OCI-LY3 (cell line): ENCODE results near the gene PSEN1.

ENCODE experiments used
- H2AFZ ChIP-seq: fragments of 200-600, 300-600 bp; shearing (Covaris generic); 2 replicates; pipeline ENCODE4 v1.6.0; 2014; ENCODE audit warnings: antibody characterized with exemption, low read depth, low read length
- H3K27ac ChIP-seq: fragments of 200-600, 300-600 bp; sonication (generic); 2 replicates; pipeline ENCODE4 v1.5.1; 2014; ENCODE audit warnings: mild to moderate bottlenecking, low read length, moderate library complexity, mixed read lengths
- H3K27me3 ChIP-seq: fragments of 200-600, 300-600 bp; sonication (generic); 2 replicates; pipeline ENCODE4 v1.6.1; 2014; ENCODE audit warnings: low read depth, low read length, mixed read lengths
- H3K36me3 ChIP-seq: fragments of 200-600, 300-600 bp; sonication (generic); replicated peaks from 2 replicates; pipeline ENCODE3; 2014; ENCODE audit warnings: low read depth, low read length, mixed read lengths
- H3K4me1 ChIP-seq: fragments of 300-600, 200-600 bp; sonication (generic); 2 replicates; pipeline ENCODE4 v1.6.1; 2014; ENCODE audit warnings: low read length, mixed read lengths
- H3K4me2 ChIP-seq: fragments of 200-600, 300-600 bp; sonication (generic); 2 replicates; pipeline ENCODE4 v1.6.1; 2014; ENCODE audit warnings: low read length, mixed read lengths
- H3K4me3 ChIP-seq: fragments of 300-600, 200-600 bp; sonication (generic); 2 replicates; pipeline ENCODE4 v1.5.1; 2014; ENCODE audit warnings: antibody characterized with exemption, mild to moderate bottlenecking, low read length, moderate library complexity
- H3K79me2 ChIP-seq: fragments of 300-600, 200-600 bp; shearing (Covaris generic); 2 replicates; pipeline ENCODE4 v1.6.1; 2014; ENCODE audit warnings: mild to moderate bottlenecking, low read length, mixed read lengths
- H3K9ac ChIP-seq: fragments of 300-600, 200-600 bp; shearing (Covaris generic); 2 replicates; pipeline ENCODE4 v1.6.0; 2014; ENCODE audit warnings: mild to moderate bottlenecking, low read length, moderate library complexity
- H3K9me3 ChIP-seq: fragments of 200-600, 300-600 bp; shearing (Covaris generic); 2 replicates; pipeline ENCODE4 v1.6.1; 2014; ENCODE audit warnings: low read length, mixed read lengths; ENCODE audit not compliant: insufficient read depth
- H4K20me1 ChIP-seq: fragments of 200-600, 300-600 bp; sonication (generic); 2 replicates; pipeline ENCODE4 v1.6.1; 2016; ENCODE audit warnings: low read length, mixed read lengths; ENCODE audit not compliant: insufficient read depth
- CTCF ChIP-seq: fragments of 200-600, 300-600 bp; sonication (generic); IDR thresholded peaks from 2 replicates; pipeline ENCODE4 v1.5.1; 2014; ENCODE audit warnings: antibody characterized with exemption, low read length, low read depth
- EZH2phosphoT487 ChIP-seq: fragments of 200-600 bp; shearing (Covaris generic); IDR thresholded peaks from 2 replicates; pipeline ENCODE4 v1.6.1; 2018; ENCODE audit warnings: antibody characterized with exemption, mixed run types, low read depth

Gene PSEN1

GRCh38 chr14:73102806-73103497 is 33.4 kb upstream of the PSEN1 start:
- TF ChIP-seq EZH2phosphoT487, result no peak
- no peaks in the 10 kb centered on the region for H3K4me1 ChIP-seq
- H4K20me1 ChIP-seq, result no peaks in the 10 kb centered on the region
- H3K27me3 ChIP-seq, result no peaks in the 10 kb centered on the region
- peaks cover 7% of the 10 kb centered on the region for H3K79me2 ChIP-seq
- peaks cover 62% of the 10 kb centered on the region for H3K36me3 ChIP-seq
- H3K27ac ChIP-seq, result no peak overlapping the region
- no peaks in the 10 kb centered on the region; the same call in 1 of the 2 replicates for H3K9me3 ChIP-seq
- no peak overlapping the region for H3K4me3 ChIP-seq
- no peak overlapping the region for H2AFZ ChIP-seq
- no peak overlapping the region for H3K9ac ChIP-seq
- no peak overlapping the region for H3K4me2 ChIP-seq

- no peaks in the 10 kb centered on the region for H3K79me2 ChIP-seq
- H3K27ac ChIP-seq, result no peak overlapping the region
- no peak overlapping the region for H3K4me2 ChIP-seq
- H4K20me1 ChIP-seq, result no peaks in the 10 kb centered on the region
- H3K4me1 ChIP-seq, result no peaks in the 10 kb centered on the region
- H3K4me3 ChIP-seq, result no peak overlapping the region
- H2AFZ ChIP-seq, result no peak overlapping the region
- H3K9ac ChIP-seq, result no peak overlapping the region
- no peaks in the 10 kb centered on the region; the same call in 1 of the 2 replicates for H3K9me3 ChIP-seq
- TF ChIP-seq EZH2phosphoT487 (no peak), CTCF (no peak)
- H3K36me3 ChIP-seq, result peaks cover 61% of the 10 kb centered on the region
- no peaks in the 10 kb centered on the region for H3K27me3 ChIP-seq
These were observed 31.3 kb upstream of the PSEN1 start for GRCh38 chr14:73105050-73105449.

- Histone ChIP-seq H4K20me1 (no peaks in the 10 kb centered on the region), H3K27me3 (no peaks in the 10 kb centered on the region)
- TF ChIP-seq CTCF (no peak), EZH2phosphoT487 (no peak)
These were observed 30.6 kb upstream of the PSEN1 start for GRCh38 chr14:73105727-73106126.

GRCh38 chr14:73116079-73116665 is 20.1 kb upstream of the PSEN1 start:
- Histone ChIP-seq H3K4me3 (no peak overlapping the region), H3K4me1 (no peaks in the 10 kb centered on the region), H3K79me2 (peaks cover 24% of the 10 kb centered on the region), H4K20me1 (peaks cover 6% of the 10 kb centered on the region), H3K27me3 (no peaks in the 10 kb centered on the region), H3K27ac (no peak overlapping the region), H3K4me2 (no peak overlapping the region), H3K9me3 (no peaks in the 10 kb centered on the region), H3K36me3 (peaks cover 55% of the 10 kb centered on the region), H3K9ac (no peak overlapping the region), H2AFZ (no peak overlapping the region)
- TF ChIP-seq CTCF (no peak), EZH2phosphoT487 (no peak)

More at GRCh38 chr14:73105727-73106126, 30.6 kb upstream of the PSEN1 start:
- Histone ChIP-seq H3K36me3 (peaks cover 59% of the 10 kb centered on the region), H3K27ac (no peak overlapping the region), H3K9me3 (no peaks in the 10 kb centered on the region; the same call in 1 of the 2 replicates), H3K4me3 (no peak overlapping the region), H3K4me1 (no peaks in the 10 kb centered on the region), H3K4me2 (no peak overlapping the region), H2AFZ (no peak overlapping the region), H3K9ac (no peak overlapping the region), H3K79me2 (no peaks in the 10 kb centered on the region)
